Body of pancreas (tissue), 4 donors: ENCODE results near the gene PAX9.

ENCODE experiments used
- POLR2A ChIP-seq, 3 donors: fragments of 450-650 bp; IDR thresholded peaks; one replicate each; pipeline ENCODE4 v1.6.1; 2016; ENCODE audit warnings: antibody characterized with exemption in 3 of 3, mild to moderate bottlenecking in 2 of 3
- TF ChIP-seq, protein P1 (sequence below), 7 experiments: fragments of 450-650 bp in 4 of 7; fragments of 200-600 bp in 3 of 7; sonication (generic) in 3 of 7; IDR thresholded peaks; one replicate each; pipeline ENCODE4 v1.5.1; 2016 to 2019; ENCODE audit warnings: antibody characterized with exemption in 7 of 7

- TF ChIP-seq, protein P1, sequence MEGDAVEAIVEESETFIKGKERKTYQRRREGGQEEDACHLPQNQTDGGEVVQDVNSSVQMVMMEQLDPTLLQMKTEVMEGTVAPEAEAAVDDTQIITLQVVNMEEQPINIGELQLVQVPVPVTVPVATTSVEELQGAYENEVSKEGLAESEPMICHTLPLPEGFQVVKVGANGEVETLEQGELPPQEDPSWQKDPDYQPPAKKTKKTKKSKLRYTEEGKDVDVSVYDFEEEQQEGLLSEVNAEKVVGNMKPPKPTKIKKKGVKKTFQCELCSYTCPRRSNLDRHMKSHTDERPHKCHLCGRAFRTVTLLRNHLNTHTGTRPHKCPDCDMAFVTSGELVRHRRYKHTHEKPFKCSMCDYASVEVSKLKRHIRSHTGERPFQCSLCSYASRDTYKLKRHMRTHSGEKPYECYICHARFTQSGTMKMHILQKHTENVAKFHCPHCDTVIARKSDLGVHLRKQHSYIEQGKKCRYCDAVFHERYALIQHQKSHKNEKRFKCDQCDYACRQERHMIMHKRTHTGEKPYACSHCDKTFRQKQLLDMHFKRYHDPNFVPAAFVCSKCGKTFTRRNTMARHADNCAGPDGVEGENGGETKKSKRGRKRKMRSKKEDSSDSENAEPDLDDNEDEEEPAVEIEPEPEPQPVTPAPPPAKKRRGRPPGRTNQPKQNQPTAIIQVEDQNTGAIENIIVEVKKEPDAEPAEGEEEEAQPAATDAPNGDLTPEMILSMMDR (IDR thresholded peaks at IDR 0.05), result no peak
- no peak for TF ChIP-seq POLR2A (IDR thresholded peaks at IDR 0.05)
These were observed 28.8 kb downstream of the PAX9 start for GRCh38 chr14:36690311-36691040.
